ENCODE measurements around the gene PRR30.

PRR30 gene

GRCh38 chr2:27099334-27099955 lies 39.8 kb downstream of the PRR30 start:
- DNase-seq (ENCODE audit: low read depth in 2 of 3, low spot score in 2 of 3) = no peak

- no peak for DNase-seq (ENCODE audit: low read depth in 2 of 3, low spot score in 2 of 3)
Observed at GRCh38 chr2:27097341-27097740, 41.9 kb downstream of the PRR30 start.

- no peak for DNase-seq (ENCODE audit: low read depth in 2 of 3, low spot score in 2 of 3)
Observed at GRCh38 chr2:27096748-27097297, 42.4 kb downstream of the PRR30 start.

GRCh38 chr2:27095745-27096651 lies 43.2 kb downstream of the PRR30 start:
- DNase-seq (ENCODE audit: low read depth in 2 of 3, low spot score in 2 of 3) = no peak

GRCh38 chr2:27095427-27095744 lies 43.8 kb downstream of the PRR30 start:
- no peak for DNase-seq (ENCODE audit: low read depth in 2 of 3, low spot score in 2 of 3)

- no peak for DNase-seq (ENCODE audit: low read depth in 2 of 3, low spot score in 2 of 3)
Observed at GRCh38 chr2:27094353-27094984, 44.7 kb downstream of the PRR30 start.

- DNase-seq (ENCODE audit: low read depth in 2 of 3, low spot score in 2 of 3) = no peak
Observed at GRCh38 chr2:27093430-27094352, 45.5 kb downstream of the PRR30 start.

GRCh38 chr2:27092696-27093429 lies 46.3 kb downstream of the PRR30 start:
- no peak for DNase-seq (ENCODE audit: low read depth in 2 of 3, low spot score in 2 of 3)

- no peak for DNase-seq (ENCODE audit: low read depth in 2 of 3, low spot score in 2 of 3)
Observed at GRCh38 chr2:27091746-27092695, 47.2 kb downstream of the PRR30 start.

- no peak for DNase-seq (ENCODE audit: low read depth in 2 of 3, low spot score in 2 of 3)
Observed at GRCh38 chr2:27089111-27089954, 49.9 kb downstream of the PRR30 start.

GRCh38 chr2:27088634-27089033 lies 50.6 kb downstream of the PRR30 start:
- no peak for DNase-seq (ENCODE audit: low read depth in 2 of 3, low spot score in 2 of 3)

GRCh38 chr2:27087823-27088410 lies 51.3 kb downstream of the PRR30 start:
- no peak for DNase-seq (ENCODE audit: low read depth in 2 of 3, low spot score in 2 of 3)

Data from activated CD8-positive, alpha-beta memory T cell treated with anti-CD3 and anti-CD28 coated beads for 48 hours (primary cell).